ENCODE measurements around the gene IRS2. TPM values are rescaled to one million over a fixed set of nuclear protein-coding genes. Genes with fewer than 3 reads are reported as not detected.

Gene IRS2
- total RNA-seq, 1 donor from 2014 or later = 43.8 TPM

GRCh38 chr13:109788372-109789111, 2.2 kb upstream of the IRS2 start:
- Histone ChIP-seq H3K9me3 (no peaks in the 10 kb centered on the region), H3K27ac (no peak overlapping the region), H3K4me1 (peaks cover 19% of the 10 kb centered on the region), H3K4me3 (no peak overlapping the region), H3K36me3 (peaks cover 9% of the 10 kb centered on the region), H3K27me3 (no peaks in the 10 kb centered on the region)
- TF ChIP-seq CTCF (IDR thresholded peaks at IDR 0.05) = no peak
- intact Hi-C loops (cut with DNase I) = no loop called here
- ATAC-seq (no peak), DNase-seq (no peak)

GRCh38 chr13:109787135-109787954, 962 bp upstream of the IRS2 start:
- H3K9me3 ChIP-seq = no peaks in the 10 kb centered on the region
- peaks cover 19% of the 10 kb centered on the region for H3K4me1 ChIP-seq
- H3K4me3 ChIP-seq = peak overlapping the region; percentile 72
- intact Hi-C loops (cut with DNase I) = no loop called here
- DNase-seq (peak; percentile 80), ATAC-seq (peak; percentile 11)
- TF ChIP-seq CTCF (IDR thresholded peaks at IDR 0.05) = no peak
- peak overlapping the region; percentile 85 for H3K27ac ChIP-seq
- H3K36me3 ChIP-seq = peaks cover 20% of the 10 kb centered on the region
- H3K27me3 ChIP-seq = no peaks in the 10 kb centered on the region

GRCh38 chr13:109785892-109786450, 412 bp downstream of the IRS2 start:
- Histone ChIP-seq H3K27ac (peak overlapping the region; percentile 82), H3K9me3 (no peaks in the 10 kb centered on the region), H3K27me3 (no peaks in the 10 kb centered on the region), H3K4me1 (peaks cover 22% of the 10 kb centered on the region), H3K4me3 (peak overlapping the region; percentile 69), H3K36me3 (peaks cover 30% of the 10 kb centered on the region)
- ATAC-seq (no peak), DNase-seq (no peak)
- intact Hi-C loops (cut with DNase I) = no loop called here
- no peak for TF ChIP-seq CTCF (IDR thresholded peaks at IDR 0.05)

- ATAC-seq = peak; percentile 0
- H3K27ac ChIP-seq = peak overlapping the region; percentile 82
- intact Hi-C loops (cut with DNase I) = no loop called here
- H3K27me3 ChIP-seq = no peaks in the 10 kb centered on the region
- DNase-seq = peak; percentile 85
- H3K36me3 ChIP-seq = peaks cover 30% of the 10 kb centered on the region
- H3K4me1 ChIP-seq = peaks cover 21% of the 10 kb centered on the region
- peak overlapping the region; percentile 69 for H3K4me3 ChIP-seq
- no peaks in the 10 kb centered on the region for H3K9me3 ChIP-seq
- TF ChIP-seq CTCF (IDR thresholded peaks at IDR 0.05) = no peak
These were observed 1.1 kb downstream of the IRS2 start for GRCh38 chr13:109785141-109785891.

GRCh38 chr13:109784590-109785140, 1.7 kb downstream of the IRS2 start:
- Histone ChIP-seq H3K4me3 (peak overlapping the region; percentile 69), H3K4me1 (peaks cover 24% of the 10 kb centered on the region), H3K9me3 (no peaks in the 10 kb centered on the region), H3K27ac (peak overlapping the region; percentile 82), H3K36me3 (peaks cover 30% of the 10 kb centered on the region), H3K27me3 (no peaks in the 10 kb centered on the region)
- DNase-seq (peak; percentile 91), ATAC-seq (peak; percentile 67)
- intact Hi-C loops (cut with DNase I) = no loop called here
- TF ChIP-seq CTCF (IDR thresholded peaks at IDR 0.05) = peak; percentile 50
